ENCODE data around the gene OR51G2. TPM values are rescaled to one million over a fixed set of nuclear protein-coding genes. Genes with fewer than 3 reads are reported as not detected.

OR51G2 gene
- not detected in 2 replicates for total RNA-seq (2021)
- long read RNA-seq, result 0 reads

GRCh38 chr11:4919250-4919649, at the start of gene OR51G2:
Gene OR51G2 (minus strand): TSS chr11:4919350. CDS start chr11:4915663, 3,687 bp downstream.
- Histone ChIP-seq H3K56ac (ENCODE audit: insufficient read length, low read depth, low read length) (no peak within 1 kb of the TSS), H3K4me1 (ENCODE audit: insufficient read depth, low read length) (no peaks in the 10 kb centered on the region), H3K9me3 (ENCODE audit: control insufficient read depth, low read depth, low read length) (no peaks in the 10 kb centered on the region), H3K23me2 (ENCODE audit: insufficient read length, low read depth, low read length, poor library complexity, severe bottlenecking) (no peaks in the 10 kb centered on the region), H4K5ac (ENCODE audit: insufficient read length, low read depth, low read length) (no peak within 1 kb of the TSS), H2BK5ac (ENCODE audit: insufficient read length, low read length) (no peak within 1 kb of the TSS), H3K18ac (ENCODE audit: insufficient read length, low read depth, low read length) (no peak within 1 kb of the TSS), H3K27me3 (ENCODE audit: insufficient read depth, low read length) (no peaks in the 10 kb centered on the region), H2BK15ac (ENCODE audit: low read depth, low read length) (no peak within 1 kb of the TSS), H3K79me2 (ENCODE audit: insufficient read depth, low read length) (no peaks in the 10 kb centered on the region), H3K4ac (ENCODE audit: low read depth, low read length) (no peak within 1 kb of the TSS), H3K14ac (ENCODE audit: insufficient read depth, low read length) (no peak within 1 kb of the TSS), H3T11ph (ENCODE audit: low read length) (no peak within 1 kb of the TSS), H2AFZ (ENCODE audit: low read length) (no peak within 1 kb of the TSS), H3K27ac (ENCODE audit: insufficient read length, low read depth, low read length) (no peak within 1 kb of the TSS), H2BK12ac (ENCODE audit: insufficient read length, low read depth, low read length) (no peak within 1 kb of the TSS), H3K4me2 (ENCODE audit: insufficient read depth, insufficient read length, low read length) (no peak within 1 kb of the TSS), H3K23ac (ENCODE audit: insufficient read length, low read depth, low read length) (no peak within 1 kb of the TSS), H3K9ac (ENCODE audit: extremely low read depth, insufficient read length, low read length) (no peak within 1 kb of the TSS), H4K91ac (ENCODE audit: insufficient read length, low read depth, low read length) (no peak within 1 kb of the TSS), H3K79me1 (ENCODE audit: insufficient read depth, low read depth, low read length, poor library complexity, severe bottlenecking) (no peaks in the 10 kb centered on the region), H2BK20ac (ENCODE audit: low read depth, low read length, poor library complexity, severe bottlenecking) (no peak within 1 kb of the TSS), H2BK120ac (ENCODE audit: low read depth, low read length, poor library complexity, severe bottlenecking) (no peak within 1 kb of the TSS), H4K8ac (replicated peaks; ENCODE audit: insufficient read length, low read depth, low read length) (no peak within 1 kb of the TSS), H2AK5ac (ENCODE audit: insufficient read length, low read length) (no peak within 1 kb of the TSS), H4K20me1 (ENCODE audit: control insufficient read depth, insufficient read depth, insufficient read length) (no peaks in the 10 kb centered on the region)
- whole genome bisulfite sequencing (ENCODE audit: extremely low coverage, insufficient read length, low lambda C conversion rate), result no CpG with 5 or more reads among the region's 4 CpGs
- no peaks in the 10 kb centered on the region for H3K36me3 Mint-ChIP-seq (ENCODE audit: insufficient read depth in 1 of 3, low read depth in 3 of 3)
- no peak for TF ChIP-seq CTCF (conservative IDR thresholded peaks at IDR 0.05)
- no peaks in the 10 kb centered on the region for H3K4me1 Mint-ChIP-seq
- H3K27me3 Mint-ChIP-seq (ENCODE audit: low read depth), result no peaks in the 10 kb centered on the region; the same call in none of the 2 replicates
- H3K27ac Mint-ChIP-seq, result no peak within 1 kb of the TSS
- no peak for DNase-seq
- no peaks in the 10 kb centered on the region for H3K9me3 Mint-ChIP-seq
- no peak within 1 kb of the TSS for H3K4me3 Mint-ChIP-seq

Measured in H9 (cell line).